Measurements from ENCODE around the gene CFAP54. TPM values are rescaled to one million over a fixed set of nuclear protein-coding genes. Genes with fewer than 3 reads are reported as not detected.

Gene CFAP54
- total and polyA plus RNA-seq, 7 donors: 0.03 to 0.14 (median 0.08) TPM; not detected in 3

DNA sequence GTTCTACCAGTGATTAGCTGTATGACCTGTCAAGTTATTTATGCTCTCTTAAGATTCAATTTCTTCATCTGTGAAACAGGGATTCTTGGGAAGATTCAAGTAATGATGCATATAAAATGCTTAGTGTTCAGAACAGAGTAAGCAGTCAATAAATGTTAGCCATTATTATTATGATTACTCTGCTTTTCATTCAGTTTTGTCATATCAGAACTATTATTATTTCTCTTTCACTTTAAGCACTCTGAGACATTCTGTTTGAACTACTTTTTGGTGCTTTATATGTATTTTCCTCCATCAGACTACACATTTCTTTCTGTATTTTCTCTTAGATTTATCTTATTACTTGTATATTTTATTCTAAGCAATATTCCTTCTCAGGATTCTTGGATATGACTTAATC, 81.2 kb downstream of the CFAP54 start:
- H3K4me3 ChIP-seq: no peak overlapping the region
- H3K27me3 ChIP-seq (ENCODE audit: insufficient read depth in 3 of 3, low read length in 2 of 3): no peaks in the 10 kb centered on the region
- no peak for ATAC-seq
- no peaks in the 10 kb centered on the region for H3K4me1 ChIP-seq
- intact Hi-C loops (cut with DNase I): loop anchor here in 1 of 2 donors (10.0 kb wide), 1 partner anchor 414 kb away; no protein-coding TSS in a partner anchor
- no peak overlapping the region for H3K27ac ChIP-seq
- H3K9me3 ChIP-seq: no peaks in the 10 kb centered on the region
- no peak for TF ChIP-seq CTCF (IDR thresholded peaks at IDR 0.05)
- no peak for DNase-seq
- no peaks in the 10 kb centered on the region for H3K36me3 ChIP-seq (ENCODE audit: insufficient read depth in 1 of 2, low read depth in 1 of 2)

DNA sequence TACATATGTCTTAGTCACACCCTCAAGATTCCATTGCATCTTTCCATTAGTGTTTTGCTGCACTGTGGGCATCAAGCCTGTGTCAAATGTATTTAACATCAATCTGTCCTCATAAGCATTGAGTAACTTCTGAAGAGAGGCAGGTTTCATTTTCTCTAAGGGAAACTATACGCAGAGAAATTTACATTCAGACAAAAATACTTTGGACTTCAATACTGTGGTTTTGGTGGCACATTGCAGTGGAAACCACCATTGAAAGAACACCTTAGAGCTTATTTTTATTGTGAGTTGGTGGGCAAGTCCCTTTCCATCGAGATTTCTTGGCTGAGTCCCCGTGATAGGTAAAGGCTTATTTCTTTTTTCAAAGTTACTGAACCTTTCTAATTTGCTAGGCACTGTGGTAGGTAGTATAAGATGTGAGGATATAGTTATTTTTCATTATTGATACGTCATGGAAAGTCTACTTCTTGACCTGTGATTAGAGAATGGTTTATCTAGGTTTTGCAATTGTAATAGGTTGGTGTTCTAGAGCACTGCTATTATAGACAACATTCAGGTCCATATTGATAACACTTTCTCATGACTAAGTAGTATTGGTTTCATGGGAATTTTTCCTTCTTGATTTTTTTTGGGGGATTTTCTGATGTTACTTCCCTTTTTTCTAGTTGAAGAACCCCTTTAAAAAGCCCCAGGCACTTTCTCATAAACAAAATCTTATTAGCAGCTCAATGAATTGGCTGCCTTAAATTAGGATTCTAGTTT, 81.9 kb downstream of the CFAP54 start:
- ATAC-seq: no peak
- Histone ChIP-seq H3K4me1 (no peaks in the 10 kb centered on the region), H3K9me3 (no peaks in the 10 kb centered on the region), H3K4me3 (no peak overlapping the region), H3K36me3 (ENCODE audit: insufficient read depth in 1 of 2, low read depth in 1 of 2) (no peaks in the 10 kb centered on the region), H3K27ac (no peak overlapping the region), H3K27me3 (ENCODE audit: insufficient read depth in 3 of 3, low read length in 2 of 3) (no peaks in the 10 kb centered on the region)
- 71 to 79% (median 78%) methylated on average over 4 of the region's 4 CpGs for WGBS, 3 donors
- DNase-seq: no peak
- no peak for TF ChIP-seq CTCF (IDR thresholded peaks at IDR 0.05)
- intact Hi-C loops (cut with DNase I): loop anchor here in 1 of 2 donors (10.0 kb wide), 1 partner anchor 414 kb away; no protein-coding TSS in a partner anchor

- peak in 1 of 4 donors; percentile 48 for ATAC-seq
Observed at GRCh38 chr12:96578526-96579125, 89.2 kb downstream of the CFAP54 start.

DNA sequence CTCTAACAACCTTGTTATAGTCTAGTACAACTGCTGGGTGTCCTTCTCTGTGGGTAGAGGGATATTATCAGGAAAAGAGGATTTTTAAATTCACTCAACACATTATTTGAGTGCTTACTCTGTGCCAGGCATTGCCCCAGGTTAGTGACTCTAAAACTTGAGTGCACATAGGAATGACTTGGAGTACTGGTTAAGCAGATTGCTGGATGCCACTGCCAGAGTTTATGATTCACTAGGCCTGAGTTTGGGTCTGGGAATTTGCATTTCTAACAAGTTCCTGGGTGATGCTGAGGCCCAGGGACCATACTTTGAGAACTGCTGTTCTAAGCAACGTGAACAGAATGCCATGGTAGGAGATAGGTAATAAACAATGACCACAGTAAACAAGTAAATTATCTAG, 96.6 kb downstream of the CFAP54 start:
- WGBS, 3 donors: 77 to 85% (median 82%) methylated on average over 1 of the region's 1 CpG
- intact Hi-C loops (cut with DNase I): no loop called here
- TF ChIP-seq CTCF (IDR thresholded peaks at IDR 0.05): no peak

More at GRCh38 chr12:96578526-96579125, 89.2 kb downstream of the CFAP54 start:
- no peak overlapping the region for H3K27ac ChIP-seq
- no peaks in the 10 kb centered on the region for H3K36me3 ChIP-seq (ENCODE audit: insufficient read depth in 1 of 2, low read depth in 1 of 2)
- intact Hi-C loops (cut with DNase I): loop anchor here (5.0 to 10.0 kb wide), 4 partner anchors 406 to 1819 kb away; no protein-coding TSS in a partner anchor
- DNase-seq: no peak
- H3K9me3 ChIP-seq: no peaks in the 10 kb centered on the region
- 1 to 5% (median 3%) methylated on average over 3 of the region's 3 CpGs for WGBS, 3 donors
- H3K4me1 ChIP-seq: no peaks in the 10 kb centered on the region
- H3K27me3 ChIP-seq (ENCODE audit: insufficient read depth in 3 of 3, low read length in 2 of 3): no peaks in the 10 kb centered on the region
- H3K4me3 ChIP-seq: no peak overlapping the region
- TF ChIP-seq CTCF (IDR thresholded peaks at IDR 0.05): peak; percentile 65

More for the DNA sequence above, 96.6 kb downstream of the CFAP54 start:
- Histone ChIP-seq H3K27me3 (ENCODE audit: insufficient read depth in 3 of 3, low read length in 2 of 3) (no peaks in the 10 kb centered on the region), H3K36me3 (ENCODE audit: insufficient read depth in 1 of 2, low read depth in 1 of 2) (no peaks in the 10 kb centered on the region), H3K9me3 (no peaks in the 10 kb centered on the region), H3K27ac (no peak overlapping the region), H3K4me1 (no peaks in the 10 kb centered on the region), H3K4me3 (no peak overlapping the region)
- DNase-seq (no peak), ATAC-seq (no peak)
